ENCODE results near the gene SLC25A13.
"Not testable (repeated sequence)": the region's sequence is repeated elsewhere in the genome, so short reads cannot be mapped to it uniquely, and the experiment has no call there.

SLC25A13 gene

GRCh38 chr7:96154506-96154905 lies 167.4 kb downstream of the SLC25A13 start:
- not testable (repeated sequence) for H2AK5ac ChIP-seq (ENCODE audit: low read depth, low read length); H3K27me3 ChIP-seq (ENCODE audit: control insufficient read depth in 3 of 3, insufficient read depth in 3 of 3, low read depth in 1 of 3, low read length in 3 of 3); H3K27ac ChIP-seq (replicated peaks; ENCODE audit: low read length); H4K91ac ChIP-seq (ENCODE audit: low read depth, low read length, poor library complexity); H2BK120ac ChIP-seq (ENCODE audit: low read depth, low read length); H2AFZ ChIP-seq (ENCODE audit: low read length); H3K23ac ChIP-seq (ENCODE audit: low read depth, low read length, poor library complexity); H3K4me1 ChIP-seq (ENCODE audit: control insufficient read depth in 2 of 2, insufficient read depth in 1 of 2, low read depth in 1 of 2, low read length in 2 of 2); H3K4me3 ChIP-seq (ENCODE audit: low read length in 2 of 2); H2BK12ac ChIP-seq (ENCODE audit: low read length); H4K8ac ChIP-seq (ENCODE audit: low read depth, low read length); H3K4ac ChIP-seq (ENCODE audit: low read length); H3K9me3 ChIP-seq (replicated peaks in 1 of 2; ENCODE audit: control insufficient read depth in 2 of 2, insufficient read depth in 1 of 2, low read depth in 1 of 2, low read length in 2 of 2); H3K79me1 ChIP-seq (ENCODE audit: low read depth, low read length); H3K18ac ChIP-seq (ENCODE audit: low read length); DNase-seq (ENCODE audit: low spot score); H2BK5ac ChIP-seq (ENCODE audit: low read length); H3K14ac ChIP-seq (ENCODE audit: low read length); H2BK15ac ChIP-seq (ENCODE audit: low read length); H3K4me2 ChIP-seq (ENCODE audit: insufficient read depth, low read length, poor library complexity, severe bottlenecking); H3K9ac ChIP-seq (ENCODE audit: low read depth, low read length, poor library complexity)
- no CpG with 5 or more reads among the region's 6 CpGs for WGBS, 2 donors (ENCODE audit: extremely low coverage in 2 of 2, insufficient read length in 2 of 2, insufficient replicate concordance in 1 of 2)
- peaks cover 2 to 30% of the 10 kb centered on the region in 2 donors for H3K36me3 ChIP-seq (replicated peaks in 1 of 2; ENCODE audit: control insufficient read depth in 2 of 2, insufficient read depth in 2 of 2, low read length in 2 of 2)

- no CpG with 5 or more reads among the region's 5 CpGs for WGBS, 2 donors (ENCODE audit: extremely low coverage in 2 of 2, insufficient read length in 2 of 2, insufficient replicate concordance in 1 of 2)
- no peak overlapping the region for H2BK12ac ChIP-seq (ENCODE audit: low read length)
Observed at GRCh38 chr7:96152706-96153105, 169.2 kb downstream of the SLC25A13 start.

GRCh38 chr7:96151889-96152288 lies 170.0 kb downstream of the SLC25A13 start:
- no CpG with 5 or more reads among the region's 3 CpGs for WGBS, 2 donors (ENCODE audit: extremely low coverage in 2 of 2, insufficient read length in 2 of 2, insufficient replicate concordance in 1 of 2)
- H3K9me3 ChIP-seq (replicated peaks in 1 of 2; ENCODE audit: control insufficient read depth in 2 of 2, insufficient read depth in 1 of 2, low read depth in 1 of 2, low read length in 2 of 2), result peaks cover 0 to 2% of the 10 kb centered on the region in 2 donors
- H3K4me1 ChIP-seq (ENCODE audit: control insufficient read depth in 2 of 2, insufficient read depth in 1 of 2, low read depth in 1 of 2, low read length in 2 of 2), result peaks cover 0 to 3% of the 10 kb centered on the region in 2 donors

More at GRCh38 chr7:96152706-96153105, 169.2 kb downstream of the SLC25A13 start:
- Histone ChIP-seq H2BK120ac (ENCODE audit: low read depth, low read length) (no peak overlapping the region), H3K27ac (replicated peaks; ENCODE audit: low read length) (no peak overlapping the region), H4K91ac (ENCODE audit: low read depth, low read length, poor library complexity) (no peak overlapping the region), H3K18ac (ENCODE audit: low read length) (no peak overlapping the region), H3K9me3 (replicated peaks in 1 of 2; ENCODE audit: control insufficient read depth in 2 of 2, insufficient read depth in 1 of 2, low read depth in 1 of 2, low read length in 2 of 2) (peaks cover 0 to 2% of the 10 kb centered on the region in 2 donors), H3K4me1 (ENCODE audit: control insufficient read depth in 2 of 2, insufficient read depth in 1 of 2, low read depth in 1 of 2, low read length in 2 of 2) (peaks cover 0 to 3% of the 10 kb centered on the region in 2 donors), H3K4me3 (ENCODE audit: low read length in 2 of 2) (no peak overlapping the region), H2AK5ac (ENCODE audit: low read depth, low read length) (no peak overlapping the region), H3K14ac (ENCODE audit: low read length) (no peak overlapping the region), H3K79me1 (ENCODE audit: low read depth, low read length) (no peaks in the 10 kb centered on the region), H4K8ac (ENCODE audit: low read depth, low read length) (no peak overlapping the region), H2BK15ac (ENCODE audit: low read length) (no peak overlapping the region), H2AFZ (ENCODE audit: low read length) (no peak overlapping the region), H2BK5ac (ENCODE audit: low read length) (no peak overlapping the region), H3K36me3 (replicated peaks in 1 of 2; ENCODE audit: control insufficient read depth in 2 of 2, insufficient read depth in 2 of 2, low read length in 2 of 2) (peaks cover 5 to 25% of the 10 kb centered on the region in 2 donors), H3K4ac (ENCODE audit: low read length) (no peak overlapping the region), H3K4me2 (ENCODE audit: insufficient read depth, low read length, poor library complexity, severe bottlenecking) (no peak overlapping the region), H3K23ac (ENCODE audit: low read depth, low read length, poor library complexity) (no peak overlapping the region), H3K27me3 (ENCODE audit: control insufficient read depth in 3 of 3, insufficient read depth in 3 of 3, low read depth in 1 of 3, low read length in 3 of 3) (no peaks in the 10 kb centered on the region), H3K9ac (ENCODE audit: low read depth, low read length, poor library complexity) (no peak overlapping the region)
- DNase-seq (ENCODE audit: low spot score), result no peak

GRCh38 chr7:96144260-96144526 lies 177.7 kb downstream of the SLC25A13 start:
- H2AFZ ChIP-seq (ENCODE audit: low read length), result no peak overlapping the region
- no peak overlapping the region for H4K8ac ChIP-seq (ENCODE audit: low read depth, low read length)
- H3K4ac ChIP-seq (ENCODE audit: low read length), result no peak overlapping the region
- no peak overlapping the region for H3K18ac ChIP-seq (ENCODE audit: low read length)
- no peak for DNase-seq (ENCODE audit: low spot score)
- no peak overlapping the region for H2BK15ac ChIP-seq (ENCODE audit: low read length)
- no peaks in the 10 kb centered on the region for H3K9me3 ChIP-seq (replicated peaks in 1 of 2; ENCODE audit: control insufficient read depth in 2 of 2, insufficient read depth in 1 of 2, low read depth in 1 of 2, low read length in 2 of 2)
- no CpG with 5 or more reads among the region's 1 CpG for WGBS, 2 donors (ENCODE audit: extremely low coverage in 2 of 2, insufficient read length in 2 of 2, insufficient replicate concordance in 1 of 2)
- no peak overlapping the region for H3K14ac ChIP-seq (ENCODE audit: low read length)
- no peak overlapping the region for H3K4me2 ChIP-seq (ENCODE audit: insufficient read depth, low read length, poor library complexity, severe bottlenecking)
- no peaks in the 10 kb centered on the region for H3K79me1 ChIP-seq (ENCODE audit: low read depth, low read length)
- peaks cover 1 to 2% of the 10 kb centered on the region in 2 donors for H3K4me1 ChIP-seq (ENCODE audit: control insufficient read depth in 2 of 2, insufficient read depth in 1 of 2, low read depth in 1 of 2, low read length in 2 of 2)
- no peak overlapping the region for H3K4me3 ChIP-seq (ENCODE audit: low read length in 2 of 2)
- H4K91ac ChIP-seq (ENCODE audit: low read depth, low read length, poor library complexity), result no peak overlapping the region
- no peak overlapping the region for H2BK5ac ChIP-seq (ENCODE audit: low read length)
- no peak overlapping the region for H3K23ac ChIP-seq (ENCODE audit: low read depth, low read length, poor library complexity)
- H2AK5ac ChIP-seq (ENCODE audit: low read depth, low read length), result no peak overlapping the region
- H2BK12ac ChIP-seq (ENCODE audit: low read length), result no peak overlapping the region
- H3K9ac ChIP-seq (ENCODE audit: low read depth, low read length, poor library complexity), result no peak overlapping the region
- H3K27ac ChIP-seq (replicated peaks; ENCODE audit: low read length), result no peak overlapping the region
- H2BK120ac ChIP-seq (ENCODE audit: low read depth, low read length), result no peak overlapping the region
- H3K27me3 ChIP-seq (ENCODE audit: control insufficient read depth in 3 of 3, insufficient read depth in 3 of 3, low read depth in 1 of 3, low read length in 3 of 3), result no peaks in the 10 kb centered on the region
- H3K36me3 ChIP-seq (replicated peaks in 1 of 2; ENCODE audit: control insufficient read depth in 2 of 2, insufficient read depth in 2 of 2, low read length in 2 of 2), result peaks cover 6 to 56% of the 10 kb centered on the region in 2 donors

More at GRCh38 chr7:96151889-96152288, 170.0 kb downstream of the SLC25A13 start:
- no peak overlapping the region for H2AK5ac ChIP-seq (ENCODE audit: low read depth, low read length)
- no peak overlapping the region for H3K4ac ChIP-seq (ENCODE audit: low read length)
- no peaks in the 10 kb centered on the region for H3K79me1 ChIP-seq (ENCODE audit: low read depth, low read length)
- no peak overlapping the region for H4K8ac ChIP-seq (ENCODE audit: low read depth, low read length)
- no peak overlapping the region for H3K4me2 ChIP-seq (ENCODE audit: insufficient read depth, low read length, poor library complexity, severe bottlenecking)
- H2BK12ac ChIP-seq (ENCODE audit: low read length), result no peak overlapping the region
- H2BK120ac ChIP-seq (ENCODE audit: low read depth, low read length), result no peak overlapping the region
- no peak overlapping the region for H4K91ac ChIP-seq (ENCODE audit: low read depth, low read length, poor library complexity)
- no peak overlapping the region for H2BK5ac ChIP-seq (ENCODE audit: low read length)
- H2AFZ ChIP-seq (ENCODE audit: low read length), result no peak overlapping the region
- no peak overlapping the region for H2BK15ac ChIP-seq (ENCODE audit: low read length)
- H3K36me3 ChIP-seq (replicated peaks in 1 of 2; ENCODE audit: control insufficient read depth in 2 of 2, insufficient read depth in 2 of 2, low read length in 2 of 2), result peaks cover 5 to 21% of the 10 kb centered on the region in 2 donors
- no peak overlapping the region for H3K27ac ChIP-seq (replicated peaks; ENCODE audit: low read length)
- no peak for DNase-seq (ENCODE audit: low spot score)
- no peak overlapping the region for H3K4me3 ChIP-seq (ENCODE audit: low read length in 2 of 2)
- no peaks in the 10 kb centered on the region for H3K27me3 ChIP-seq (ENCODE audit: control insufficient read depth in 3 of 3, insufficient read depth in 3 of 3, low read depth in 1 of 3, low read length in 3 of 3)
- no peak overlapping the region for H3K18ac ChIP-seq (ENCODE audit: low read length)
- no peak overlapping the region for H3K23ac ChIP-seq (ENCODE audit: low read depth, low read length, poor library complexity)
- no peak overlapping the region for H3K14ac ChIP-seq (ENCODE audit: low read length)
- no peak overlapping the region for H3K9ac ChIP-seq (ENCODE audit: low read depth, low read length, poor library complexity)
